ENCODE data around the gene PHF20.

Gene PHF20

GRCh38 chr20:35730583-35731468 is 41.0 kb upstream of the PHF20 start:
- no peak overlapping the region for H3K27ac ChIP-seq

GRCh38 chr20:35731469-35731788 is 40.4 kb upstream of the PHF20 start:
- no peak for TF ChIP-seq CTCF (conservative IDR thresholded peaks at IDR 0.05)
- TF ChIP-seq ZFX (IDR thresholded peaks at IDR 0.05) = no peak
- H3K27ac ChIP-seq = no peak overlapping the region

More at GRCh38 chr20:35730583-35731468, 41.0 kb upstream of the PHF20 start:
- no peak for TF ChIP-seq ZFX (IDR thresholded peaks at IDR 0.05)
- no peak for TF ChIP-seq CTCF (conservative IDR thresholded peaks at IDR 0.05)

DNA sequence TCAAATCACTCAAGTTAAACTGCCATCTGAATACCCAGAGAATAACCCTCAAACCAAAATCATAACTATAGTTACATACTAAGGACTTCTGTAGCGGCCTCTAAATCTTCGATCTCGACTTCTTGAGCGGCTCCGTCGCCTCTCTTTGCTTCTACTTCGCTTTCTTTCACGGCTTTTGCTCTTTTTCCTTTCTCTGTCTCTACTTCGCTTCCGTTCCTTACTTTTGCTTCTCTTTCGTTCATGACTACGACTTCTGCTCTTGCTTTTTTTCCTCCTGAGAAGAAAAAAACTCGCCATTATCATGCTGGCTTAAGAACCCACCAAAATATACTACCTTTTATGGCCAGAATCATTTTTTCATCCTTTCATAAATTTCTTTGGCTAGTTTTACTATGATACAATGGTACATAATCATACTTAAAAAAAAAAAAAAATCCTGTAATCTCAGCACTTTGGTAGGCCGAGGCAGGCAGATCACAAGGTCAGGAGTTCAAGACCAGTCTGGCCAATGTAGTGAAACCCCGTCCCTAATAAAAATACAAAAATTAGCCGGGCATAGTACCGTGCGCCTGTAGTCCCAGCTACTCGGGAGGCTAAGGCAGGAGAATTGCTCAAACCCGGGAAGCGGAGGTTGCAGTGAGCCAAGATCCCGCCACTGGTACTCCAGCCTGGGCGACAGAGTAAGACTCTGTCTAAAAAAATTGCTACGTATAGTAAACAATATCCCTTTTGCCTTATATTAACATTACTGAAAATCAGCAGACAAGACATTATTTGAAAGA is 39.8 kb upstream of the PHF20 start:
- TF ChIP-seq CTCF (conservative IDR thresholded peaks at IDR 0.05) (no peak), ZFX (IDR thresholded peaks at IDR 0.05) (no peak)
- H3K27ac ChIP-seq = no peak overlapping the region

DNA sequence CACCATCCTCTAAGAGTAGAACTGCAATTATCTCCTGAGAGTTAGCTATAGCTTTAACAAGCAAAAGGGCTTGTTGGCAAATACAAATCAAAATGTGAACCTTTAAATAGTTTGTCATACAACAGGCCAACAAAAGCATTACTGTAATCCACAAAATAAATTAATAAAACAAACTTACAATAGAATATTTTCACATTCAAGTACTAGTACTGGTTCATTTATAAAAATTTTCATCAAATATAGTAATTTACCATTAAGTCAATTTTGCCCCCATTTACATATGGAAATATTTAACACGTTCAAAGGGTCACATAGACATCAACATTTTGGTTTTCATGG is 39.2 kb upstream of the PHF20 start:
- no peak overlapping the region for H3K27ac ChIP-seq
- TF ChIP-seq ZFX (IDR thresholded peaks at IDR 0.05) (no peak), CTCF (conservative IDR thresholded peaks at IDR 0.05) (no peak)

- no peak overlapping the region for H3K27ac ChIP-seq
- TF ChIP-seq CTCF (conservative IDR thresholded peaks at IDR 0.05) = no peak
- TF ChIP-seq ZFX (IDR thresholded peaks at IDR 0.05) = no peak
Measured at GRCh38 chr20:35734374-35734773, 37.4 kb upstream of the PHF20 start.

DNA sequence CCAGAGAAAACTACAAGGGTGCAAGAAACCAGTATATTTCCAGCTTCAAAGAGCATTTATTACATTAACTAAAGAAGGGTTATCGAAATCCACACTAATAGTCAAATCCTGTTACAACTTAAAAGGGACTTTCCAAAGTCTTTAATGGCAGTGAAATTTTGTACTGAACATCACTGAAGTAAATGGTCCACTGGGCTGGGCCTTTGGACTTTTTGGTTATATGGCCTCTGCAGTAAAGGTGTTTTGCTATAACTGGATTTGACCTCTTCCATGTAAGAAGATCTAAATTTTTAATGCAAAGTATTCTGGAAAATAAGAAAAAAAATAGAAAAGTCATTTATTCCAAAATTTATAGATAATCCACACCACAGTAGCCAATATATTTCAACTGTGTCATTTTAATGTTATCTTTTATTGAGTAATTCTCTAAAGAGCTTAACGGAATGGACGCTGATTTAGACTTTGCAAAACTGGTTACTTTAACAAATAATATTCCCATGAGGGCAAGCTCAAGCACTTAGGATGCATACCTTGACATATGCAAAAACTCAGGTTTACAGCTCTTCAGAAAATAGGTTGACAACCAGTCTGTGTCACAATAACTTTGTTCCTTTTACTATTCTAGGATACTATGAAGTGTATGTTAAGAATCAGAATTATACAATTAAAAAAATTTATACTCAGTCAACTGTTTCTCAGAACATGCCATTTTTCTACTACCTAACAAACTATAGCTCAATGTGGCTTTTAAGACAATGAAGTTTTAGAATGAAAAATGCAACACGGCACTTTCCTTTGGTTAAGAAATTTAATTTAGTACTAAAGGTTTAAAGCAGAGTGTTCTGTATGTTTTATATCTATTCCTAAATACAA is 36.8 kb upstream of the PHF20 start:
- no peak overlapping the region for H3K27ac ChIP-seq
- TF ChIP-seq CTCF (conservative IDR thresholded peaks at IDR 0.05) (no peak), ZFX (IDR thresholded peaks at IDR 0.05) (no peak)

Data from C4-2B (cell line).